GM08714 (cell line): ENCODE measurements around the gene PAK1.

Experiments used
- H3K4me3 ChIP-seq: fragments of 200-500 bp; sonication (Bioruptor generic); 2 replicates; pipeline ENCODE4 v1.5.1; 2014; ENCODE audit warnings: mild to moderate bottlenecking, low read length, inconsistent platforms
- ZNF274 ChIP-seq: IDR thresholded peaks from 2 replicates; pipeline ENCODE4 v1.6.1; 2012; ENCODE audit warnings: mild to moderate bottlenecking, low read depth, low read length

PAK1 gene

GRCh38 chr11:77294040-77294439, 179.9 kb downstream of the PAK1 start:
- no peak for TF ChIP-seq ZNF274
- no peak overlapping the region for H3K4me3 ChIP-seq

GRCh38 chr11:77289737-77290136, 184.2 kb downstream of the PAK1 start:
- TF ChIP-seq ZNF274: no peak
- H3K4me3 ChIP-seq: no peak overlapping the region

- TF ChIP-seq ZNF274: no peak
- no peak overlapping the region for H3K4me3 ChIP-seq
Measured at GRCh38 chr11:77287615-77288273, 186.2 kb downstream of the PAK1 start.

DNA sequence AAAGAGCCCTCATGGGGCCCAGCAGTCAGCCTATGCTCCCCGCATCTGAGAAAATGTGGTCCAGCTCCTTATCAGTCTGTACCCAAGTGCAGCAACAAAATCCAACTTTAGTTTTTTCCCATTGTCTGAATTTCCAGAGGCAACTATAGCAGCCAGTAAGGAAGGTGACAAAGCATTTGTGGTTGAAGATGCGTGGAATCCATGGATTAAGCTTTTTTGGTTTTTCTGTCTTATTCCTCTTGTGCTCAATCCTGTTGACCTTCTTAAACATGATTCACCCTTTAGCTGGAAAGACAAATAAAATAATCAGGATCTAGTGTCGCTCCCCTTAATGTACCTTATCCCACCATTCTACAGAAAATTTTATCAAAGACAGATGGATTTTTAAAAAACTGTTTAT, 186.8 kb downstream of the PAK1 start:
- H3K4me3 ChIP-seq: no peak overlapping the region
- no peak for TF ChIP-seq ZNF274

DNA sequence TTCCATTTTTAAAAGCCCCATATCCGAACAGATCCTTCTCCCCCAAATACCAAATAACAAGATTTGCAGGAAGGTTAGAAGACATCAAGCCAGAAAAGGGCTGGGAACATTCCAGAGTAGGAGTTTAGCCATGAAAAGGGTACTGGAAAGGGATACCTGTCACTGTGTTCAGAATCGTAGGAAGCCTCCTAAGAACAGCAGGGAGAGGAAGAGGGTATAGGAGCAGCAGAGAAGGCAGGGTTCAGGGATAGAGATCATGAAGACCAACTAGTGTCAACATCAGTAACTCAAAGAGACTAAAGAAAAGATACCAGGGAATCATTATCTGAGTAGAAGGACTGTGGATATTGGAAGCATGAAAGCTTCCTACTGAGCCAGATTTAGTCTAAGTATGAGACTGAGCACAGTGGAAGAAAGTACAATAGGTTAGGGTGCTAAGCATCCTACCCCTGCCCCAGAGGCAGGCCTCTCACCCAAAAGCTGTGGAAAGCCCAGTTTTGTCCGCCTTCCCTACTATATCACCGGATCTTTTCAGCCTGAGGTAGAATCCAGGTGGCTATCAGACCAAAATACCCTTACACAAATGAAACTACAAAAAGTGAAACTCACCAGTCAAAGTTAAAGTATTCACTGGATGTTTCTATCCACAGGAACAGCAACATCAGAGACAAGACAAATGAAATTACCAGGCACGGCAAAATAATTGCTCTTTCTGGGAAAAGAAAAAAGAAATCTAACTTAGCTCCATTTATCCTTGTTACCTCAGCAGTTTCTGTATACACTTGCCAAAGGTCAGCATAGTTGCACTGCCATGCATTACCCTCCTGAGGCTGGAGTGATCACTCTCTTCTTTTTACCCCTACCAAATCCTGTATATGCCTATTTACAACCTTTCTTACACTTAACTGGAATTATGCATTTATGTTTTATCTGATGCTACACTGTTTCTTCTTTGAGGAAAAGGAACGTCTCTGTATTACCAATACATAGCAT, 189.1 kb downstream of the PAK1 start:
- TF ChIP-seq ZNF274: no peak
- no peak overlapping the region for H3K4me3 ChIP-seq

GRCh38 chr11:77283101-77283500, 190.8 kb downstream of the PAK1 start:
- no peak for TF ChIP-seq ZNF274
- no peak overlapping the region for H3K4me3 ChIP-seq

DNA sequence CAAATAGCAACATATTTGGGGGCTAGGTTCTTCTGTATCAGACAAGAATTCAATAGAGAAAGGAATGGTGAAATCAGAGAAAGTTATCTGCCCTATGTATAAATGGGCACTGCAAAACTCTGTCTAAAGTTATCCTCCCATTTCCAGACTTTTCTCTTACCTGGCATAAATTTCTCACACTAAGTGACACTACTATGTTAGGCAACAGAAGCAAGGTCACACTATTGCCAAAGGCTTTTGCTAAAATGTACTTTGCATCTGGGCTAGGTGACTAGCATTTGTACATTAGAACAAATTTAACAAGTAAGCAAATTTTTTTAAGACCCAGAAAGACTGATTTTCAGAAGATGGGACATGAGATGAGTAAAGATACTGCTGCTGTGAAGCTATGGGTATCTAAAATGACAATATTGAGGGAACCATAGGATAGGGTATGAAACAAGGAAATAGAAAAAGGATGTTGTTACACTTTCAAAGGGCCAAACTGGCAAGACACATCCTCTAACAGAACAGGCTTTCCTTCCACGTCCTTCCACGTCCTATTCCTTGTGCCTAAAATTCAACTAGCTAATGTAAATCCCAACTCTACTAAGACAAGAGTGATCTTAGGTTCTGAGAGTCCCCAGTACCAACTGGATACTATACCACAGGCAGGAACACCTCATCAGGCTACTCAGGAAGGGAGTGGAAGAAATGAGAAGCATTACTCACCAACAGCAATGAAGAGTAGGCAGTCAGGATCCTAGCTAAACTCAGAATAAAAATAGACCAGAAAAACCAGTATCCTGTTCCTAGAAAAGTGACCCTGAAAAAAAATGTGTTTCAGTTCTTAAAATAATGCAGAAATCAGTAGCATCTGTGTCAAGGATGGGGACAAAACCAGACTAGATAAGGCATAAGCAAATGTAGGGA, 195.0 kb downstream of the PAK1 start:
- TF ChIP-seq ZNF274: no peak
- H3K4me3 ChIP-seq: no peak overlapping the region

DNA sequence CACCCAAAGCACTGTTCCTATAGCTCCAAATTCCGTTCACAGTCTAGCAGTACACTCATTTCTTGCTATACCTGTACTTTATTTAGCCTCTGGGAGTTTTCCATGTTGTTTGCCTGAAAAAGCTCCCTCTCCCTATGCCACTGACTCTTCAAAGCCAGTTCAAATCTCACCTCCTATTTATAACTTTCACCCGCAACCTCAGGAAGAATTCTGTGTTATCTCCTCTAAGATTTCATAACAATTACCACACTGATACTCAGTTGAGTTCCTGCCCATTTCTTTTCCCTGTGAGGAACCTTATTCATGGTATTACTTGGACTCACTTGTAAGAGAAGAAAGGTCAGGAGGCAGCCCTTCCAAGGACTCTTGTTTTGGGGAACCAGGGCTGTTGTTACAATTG, 197.6 kb downstream of the PAK1 start:
- TF ChIP-seq ZNF274: no peak
- no peak overlapping the region for H3K4me3 ChIP-seq
